ENCODE results near the gene SLIT3. TPM values are rescaled to one million over a fixed set of nuclear protein-coding genes. Genes with fewer than 3 reads are reported as not detected.
"Not testable (repeated sequence)": the region's sequence is repeated elsewhere in the genome, so short reads cannot be mapped to it uniquely, and the experiment has no call there.

SLIT3 gene
- total RNA-seq, 1 donor from 2014 or later = 0.75 TPM

DNA sequence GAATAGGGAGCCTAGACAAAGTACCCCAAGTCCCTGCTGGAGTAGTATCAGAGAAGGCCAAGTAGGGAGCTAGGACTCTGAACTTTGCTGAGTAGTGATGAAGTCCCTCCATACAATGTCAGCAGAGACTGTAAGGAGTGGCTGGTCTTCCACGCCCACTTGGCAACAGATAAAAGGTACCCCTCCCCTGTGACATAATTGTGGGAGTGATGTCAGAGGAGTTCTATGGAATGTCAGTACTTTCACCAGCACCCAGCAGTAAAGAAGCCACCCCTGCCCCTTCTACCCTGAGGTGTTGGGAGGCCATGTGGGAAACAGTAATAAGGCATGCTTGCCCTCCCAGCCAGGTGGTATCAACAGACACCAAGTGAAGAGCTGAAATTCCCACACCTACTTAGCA, 143.9 kb downstream of the SLIT3 start:
- H3K4me3 Mint-ChIP-seq = no peak overlapping the region
- H3K9me3 Mint-ChIP-seq = peaks cover 20% of the 10 kb centered on the region
- H3K27me3 Mint-ChIP-seq = no peaks in the 10 kb centered on the region
- no peak overlapping the region for H3K27ac Mint-ChIP-seq
- H3K36me3 Mint-ChIP-seq (ENCODE audit: low read depth) = no peaks in the 10 kb centered on the region
- intact Hi-C loops (cut with micrococcal nuclease) = no loop called here
- no peak for DNase-seq
- no peaks in the 10 kb centered on the region for H3K4me1 Mint-ChIP-seq

DNA sequence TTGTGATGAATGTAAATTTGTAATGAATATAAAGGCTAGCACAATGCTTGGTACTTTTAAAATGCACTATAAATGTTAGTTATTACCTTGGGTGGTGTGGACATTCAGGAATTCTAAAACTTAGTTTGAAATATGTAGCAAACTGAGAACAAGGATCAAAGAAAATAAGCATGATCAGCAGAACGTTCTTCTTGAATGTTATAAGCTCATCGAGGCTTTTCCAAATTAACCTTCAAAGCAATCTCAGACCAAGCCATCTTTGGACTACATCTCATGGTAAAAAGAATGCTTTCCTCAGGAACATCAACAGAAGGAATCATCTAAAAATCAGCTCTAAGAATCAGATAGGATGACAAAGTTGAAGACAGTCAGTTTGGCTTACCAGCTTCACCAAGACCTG, 146.3 kb downstream of the SLIT3 start:
- no peaks in the 10 kb centered on the region for H3K4me1 Mint-ChIP-seq
- no peak for DNase-seq
- H3K27me3 Mint-ChIP-seq = no peaks in the 10 kb centered on the region
- H3K9me3 Mint-ChIP-seq = peaks cover 13% of the 10 kb centered on the region
- intact Hi-C loops (cut with micrococcal nuclease) = no loop called here
- no peak overlapping the region for H3K27ac Mint-ChIP-seq
- H3K4me3 Mint-ChIP-seq = no peak overlapping the region
- H3K36me3 Mint-ChIP-seq (ENCODE audit: low read depth) = no peaks in the 10 kb centered on the region

DNA sequence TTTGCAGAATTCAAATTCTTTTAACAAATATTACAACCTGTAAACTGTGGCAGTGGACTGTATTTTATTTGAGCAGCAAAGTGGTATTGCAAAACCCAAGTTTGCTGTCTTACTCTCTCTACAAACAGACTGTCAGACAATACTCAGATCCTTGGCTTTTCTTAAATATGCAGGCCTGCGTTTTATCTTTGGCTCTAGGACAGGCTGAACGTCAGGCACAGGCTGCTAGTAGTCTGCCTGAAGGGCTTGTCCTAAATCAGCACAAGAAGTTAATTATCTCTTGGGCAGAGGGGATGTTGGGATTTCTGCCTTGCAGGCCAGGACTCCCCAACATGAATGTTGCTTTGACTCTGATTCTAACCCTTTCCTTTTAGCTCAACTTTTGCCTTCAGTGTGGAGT, 147.5 kb downstream of the SLIT3 start:
- H3K27me3 Mint-ChIP-seq = no peaks in the 10 kb centered on the region
- intact Hi-C loops (cut with micrococcal nuclease) = no loop called here
- H3K36me3 Mint-ChIP-seq (ENCODE audit: low read depth) = no peaks in the 10 kb centered on the region
- peaks cover 6% of the 10 kb centered on the region for H3K9me3 Mint-ChIP-seq
- no peak overlapping the region for H3K27ac Mint-ChIP-seq
- no peaks in the 10 kb centered on the region for H3K4me1 Mint-ChIP-seq
- no peak overlapping the region for H3K4me3 Mint-ChIP-seq
- DNase-seq = no peak

DNA sequence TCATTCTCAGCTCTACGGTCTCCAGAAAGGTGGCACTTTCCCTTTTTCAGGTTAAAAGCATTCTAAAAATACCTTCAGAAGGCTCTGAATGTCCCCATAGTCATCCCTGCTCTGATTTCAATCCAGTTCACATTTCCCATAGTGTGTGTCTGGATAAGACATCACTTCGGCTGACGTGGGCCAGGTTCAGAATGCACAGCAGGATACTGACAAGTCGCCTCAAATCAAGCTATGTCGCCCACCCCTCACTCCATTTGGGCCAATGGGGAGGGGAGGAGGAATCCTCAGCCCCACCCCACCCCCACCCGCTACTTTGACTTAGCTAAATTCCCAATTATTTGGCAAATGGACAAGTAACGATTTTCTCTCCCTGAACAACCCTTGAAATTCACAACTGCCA, 148.0 kb downstream of the SLIT3 start:
- Mint-ChIP-seq H3K36me3 (ENCODE audit: low read depth) (no peaks in the 10 kb centered on the region), H3K9me3 (peaks cover 6% of the 10 kb centered on the region), H3K27ac (no peak overlapping the region), H3K4me1 (no peaks in the 10 kb centered on the region), H3K27me3 (no peaks in the 10 kb centered on the region), H3K4me3 (no peak overlapping the region)
- no peak for DNase-seq
- intact Hi-C loops (cut with micrococcal nuclease) = no loop called here

DNA sequence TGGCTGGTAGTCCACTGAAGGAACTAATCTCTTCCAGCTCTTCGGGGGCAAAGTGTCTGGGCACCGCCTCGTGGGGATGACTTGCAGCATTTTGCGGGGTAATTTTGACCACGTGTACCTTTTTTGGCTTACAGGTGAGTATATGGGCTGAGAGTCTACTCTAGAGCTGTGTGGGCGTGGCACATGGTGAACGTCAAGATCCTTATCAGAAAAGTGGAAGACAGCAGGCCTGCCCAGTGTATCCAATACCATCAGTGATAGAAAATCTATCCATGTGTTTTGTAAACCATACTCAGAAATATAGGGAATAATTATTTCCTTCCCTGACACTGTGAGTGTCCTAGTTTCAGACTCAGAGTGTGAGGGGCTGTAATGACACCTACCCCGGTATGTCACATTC, 148.5 kb downstream of the SLIT3 start:
- intact Hi-C loops (cut with micrococcal nuclease) = no loop called here
- Mint-ChIP-seq H3K4me1 (no peaks in the 10 kb centered on the region), H3K27me3 (no peaks in the 10 kb centered on the region), H3K9me3 (peaks cover 3% of the 10 kb centered on the region), H3K4me3 (no peak overlapping the region), H3K36me3 (ENCODE audit: low read depth) (no peaks in the 10 kb centered on the region), H3K27ac (no peak overlapping the region)
- DNase-seq = no peak

DNA sequence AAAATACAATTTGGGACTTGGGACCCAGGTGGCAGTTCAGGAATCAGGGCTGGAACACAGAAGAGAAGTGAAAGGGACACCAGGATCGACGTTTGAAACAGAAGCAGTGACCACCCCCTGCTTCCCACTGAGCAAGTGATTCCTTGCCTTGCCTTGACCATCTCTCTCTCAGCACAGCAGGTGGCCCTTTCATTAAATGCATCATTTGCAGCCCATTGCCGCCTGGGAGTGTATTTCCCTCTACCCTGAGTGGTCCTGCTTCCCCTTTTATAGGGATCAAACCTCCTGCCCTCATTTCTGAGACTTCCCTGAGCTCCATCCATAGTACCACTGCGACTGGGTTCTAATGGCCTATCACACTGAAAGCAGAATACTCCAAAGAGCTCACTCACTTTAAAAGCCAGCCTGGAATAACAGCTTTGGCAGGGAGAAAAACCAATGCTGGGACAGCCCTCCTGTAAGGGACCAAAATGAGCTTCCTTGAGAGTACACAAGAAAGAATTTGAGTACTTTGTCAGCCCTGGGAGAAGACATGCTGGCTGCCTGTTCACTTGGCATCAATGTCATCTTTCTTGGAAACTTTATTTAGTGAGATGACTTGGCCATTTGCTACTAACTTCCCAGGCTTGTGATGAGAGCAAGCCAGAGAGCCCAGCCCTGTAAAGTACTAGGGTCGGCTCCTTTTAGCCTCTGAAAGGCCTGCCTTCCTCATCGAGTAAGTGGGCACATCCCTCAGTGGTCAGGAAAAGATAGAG, 149.7 kb downstream of the SLIT3 start:
- no peaks in the 10 kb centered on the region for H3K9me3 Mint-ChIP-seq
- H3K4me1 Mint-ChIP-seq = no peaks in the 10 kb centered on the region
- intact Hi-C loops (cut with micrococcal nuclease) = no loop called here
- H3K27me3 Mint-ChIP-seq = no peaks in the 10 kb centered on the region
- H3K36me3 Mint-ChIP-seq (ENCODE audit: low read depth) = no peaks in the 10 kb centered on the region
- no peak for DNase-seq
- H3K4me3 Mint-ChIP-seq = no peak overlapping the region
- no peak overlapping the region for H3K27ac Mint-ChIP-seq

DNA sequence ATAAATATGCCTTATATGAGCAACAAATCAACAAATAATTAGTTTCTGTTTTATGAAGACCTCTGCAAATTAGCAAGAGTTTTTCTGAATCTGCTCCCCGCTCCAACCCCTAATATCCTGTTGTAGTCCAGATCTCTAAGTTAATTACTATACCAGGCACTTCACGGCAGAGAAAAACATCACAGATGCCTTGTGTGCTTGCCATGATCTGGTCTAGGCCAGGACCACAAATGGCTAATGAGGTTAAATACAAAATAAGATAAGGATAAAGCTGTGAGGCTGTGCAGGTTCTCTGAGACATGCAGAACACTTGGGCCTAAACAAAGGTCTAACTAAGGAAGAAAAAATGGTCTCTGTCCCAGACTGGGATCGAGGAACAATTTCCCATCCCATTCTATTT, 150.8 kb downstream of the SLIT3 start:
- H3K4me3 Mint-ChIP-seq = no peak overlapping the region
- no peaks in the 10 kb centered on the region for H3K4me1 Mint-ChIP-seq
- H3K36me3 Mint-ChIP-seq (ENCODE audit: low read depth) = no peaks in the 10 kb centered on the region
- H3K27me3 Mint-ChIP-seq = no peaks in the 10 kb centered on the region
- intact Hi-C loops (cut with micrococcal nuclease) = no loop called here
- no peaks in the 10 kb centered on the region for H3K9me3 Mint-ChIP-seq
- H3K27ac Mint-ChIP-seq = no peak overlapping the region
- DNase-seq = no peak

DNA sequence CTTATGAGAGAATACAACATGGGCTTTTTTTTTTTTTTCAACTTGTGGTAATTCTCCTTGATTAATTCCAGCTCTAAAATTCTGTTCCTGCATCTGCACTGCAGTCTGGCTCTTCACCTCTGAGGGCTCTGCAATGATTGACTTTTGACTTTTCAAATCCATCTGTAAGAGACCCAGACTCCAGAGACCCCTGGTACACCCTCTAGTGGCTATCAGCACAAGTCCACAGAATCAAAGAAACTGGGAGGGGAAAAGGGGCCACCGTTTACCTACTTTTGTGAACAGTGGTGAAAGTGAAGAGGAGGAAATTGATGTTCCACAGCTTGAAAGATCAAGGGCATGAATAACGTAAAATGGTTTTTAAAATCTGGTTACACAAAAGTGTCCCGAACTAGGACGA, 151.6 kb downstream of the SLIT3 start:
- Mint-ChIP-seq H3K27ac (no peak overlapping the region), H3K4me1 (no peaks in the 10 kb centered on the region), H3K4me3 (no peak overlapping the region), H3K36me3 (ENCODE audit: low read depth) (no peaks in the 10 kb centered on the region), H3K9me3 (no peaks in the 10 kb centered on the region), H3K27me3 (no peaks in the 10 kb centered on the region)
- DNase-seq = no peak
- intact Hi-C loops (cut with micrococcal nuclease) = no loop called here

DNA sequence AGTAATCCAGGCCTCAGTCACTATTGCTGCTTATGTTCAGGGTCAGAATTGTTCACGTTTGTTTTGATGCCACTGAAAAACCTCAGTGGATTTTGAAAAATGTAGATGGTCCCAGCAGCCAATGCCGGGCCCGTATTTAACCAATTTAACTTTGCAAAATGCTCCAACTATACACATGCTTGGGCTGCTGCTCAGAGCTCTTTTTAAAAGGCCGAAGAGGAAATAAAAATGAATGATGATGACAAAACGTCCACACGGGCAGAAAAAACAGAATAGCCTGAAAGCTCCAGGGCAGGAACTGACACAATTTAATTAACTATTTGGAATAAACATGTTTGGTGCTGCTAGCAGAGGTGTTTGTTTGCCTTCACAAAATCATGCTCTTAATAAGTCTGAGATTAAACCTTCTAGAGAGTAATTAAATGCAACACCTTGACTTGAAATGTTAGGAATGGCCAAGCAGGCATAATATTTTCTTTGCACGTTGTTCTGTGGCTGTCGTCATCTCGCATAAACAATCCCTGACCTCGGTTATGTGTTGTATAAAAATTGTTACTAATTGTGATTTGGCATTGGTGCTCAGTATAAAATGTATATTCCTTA, 152.7 kb downstream of the SLIT3 start:
- Mint-ChIP-seq H3K9me3 (no peaks in the 10 kb centered on the region), H3K4me3 (no peak overlapping the region), H3K27me3 (no peaks in the 10 kb centered on the region), H3K36me3 (ENCODE audit: low read depth) (no peaks in the 10 kb centered on the region), H3K27ac (no peak overlapping the region), H3K4me1 (no peaks in the 10 kb centered on the region)
- intact Hi-C loops (cut with micrococcal nuclease) = no loop called here
- no peak for DNase-seq

DNA sequence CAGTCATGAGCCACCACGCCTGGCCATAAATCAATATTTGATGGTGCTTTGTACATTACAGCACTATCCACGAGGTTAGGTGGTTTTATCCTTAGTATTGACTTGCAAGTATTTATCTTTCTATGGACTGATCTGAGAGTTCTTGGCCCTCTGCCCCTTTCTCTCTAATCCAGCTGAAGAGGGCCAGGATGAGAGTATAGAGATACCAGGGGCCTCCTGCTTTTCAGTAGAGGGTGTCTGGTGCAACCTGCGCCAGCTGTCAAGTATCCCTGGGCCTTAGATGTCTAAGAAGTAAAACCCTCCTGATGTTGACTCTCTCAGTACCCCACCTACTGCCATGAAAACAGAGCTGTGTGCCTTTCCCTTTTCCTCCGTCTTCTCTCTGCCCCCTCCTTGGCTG, 153.4 kb downstream of the SLIT3 start:
- no peak overlapping the region for H3K27ac Mint-ChIP-seq
- intact Hi-C loops (cut with micrococcal nuclease) = no loop called here

DNA sequence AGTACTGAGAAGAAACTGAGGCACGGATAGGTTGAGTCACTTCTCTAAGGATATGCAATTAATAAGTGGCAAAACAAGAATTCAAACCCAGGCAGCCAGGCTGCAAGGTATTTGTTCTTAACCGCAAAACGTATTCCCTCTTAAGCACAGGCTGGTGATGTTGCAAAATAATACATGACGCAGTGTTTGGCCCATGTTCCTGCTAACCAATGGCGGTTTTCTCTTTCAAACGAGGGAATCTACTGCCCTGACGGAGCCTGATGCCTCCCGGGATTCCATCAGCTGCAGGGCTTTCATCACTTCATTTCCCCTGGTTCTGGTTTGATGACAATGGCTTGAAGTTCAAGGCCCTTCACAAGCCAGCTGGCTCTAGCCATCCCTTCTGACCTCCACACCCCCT, 154.8 kb downstream of the SLIT3 start:
- no peaks in the 10 kb centered on the region for H3K4me1 Mint-ChIP-seq
- no peak overlapping the region for H3K4me3 Mint-ChIP-seq
- H3K27me3 Mint-ChIP-seq = no peaks in the 10 kb centered on the region
- intact Hi-C loops (cut with micrococcal nuclease) = no loop called here
- no peaks in the 10 kb centered on the region for H3K36me3 Mint-ChIP-seq (ENCODE audit: low read depth)
- no peak overlapping the region for H3K27ac Mint-ChIP-seq
- DNase-seq = no peak
- H3K9me3 Mint-ChIP-seq = no peaks in the 10 kb centered on the region

More for the DNA sequence above, 153.4 kb downstream of the SLIT3 start:
- Mint-ChIP-seq H3K36me3 (ENCODE audit: low read depth) (no peaks in the 10 kb centered on the region), H3K4me1 (no peaks in the 10 kb centered on the region), H3K9me3 (no peaks in the 10 kb centered on the region), H3K4me3 (no peak overlapping the region), H3K27me3 (no peaks in the 10 kb centered on the region)
- no peak for DNase-seq

DNA sequence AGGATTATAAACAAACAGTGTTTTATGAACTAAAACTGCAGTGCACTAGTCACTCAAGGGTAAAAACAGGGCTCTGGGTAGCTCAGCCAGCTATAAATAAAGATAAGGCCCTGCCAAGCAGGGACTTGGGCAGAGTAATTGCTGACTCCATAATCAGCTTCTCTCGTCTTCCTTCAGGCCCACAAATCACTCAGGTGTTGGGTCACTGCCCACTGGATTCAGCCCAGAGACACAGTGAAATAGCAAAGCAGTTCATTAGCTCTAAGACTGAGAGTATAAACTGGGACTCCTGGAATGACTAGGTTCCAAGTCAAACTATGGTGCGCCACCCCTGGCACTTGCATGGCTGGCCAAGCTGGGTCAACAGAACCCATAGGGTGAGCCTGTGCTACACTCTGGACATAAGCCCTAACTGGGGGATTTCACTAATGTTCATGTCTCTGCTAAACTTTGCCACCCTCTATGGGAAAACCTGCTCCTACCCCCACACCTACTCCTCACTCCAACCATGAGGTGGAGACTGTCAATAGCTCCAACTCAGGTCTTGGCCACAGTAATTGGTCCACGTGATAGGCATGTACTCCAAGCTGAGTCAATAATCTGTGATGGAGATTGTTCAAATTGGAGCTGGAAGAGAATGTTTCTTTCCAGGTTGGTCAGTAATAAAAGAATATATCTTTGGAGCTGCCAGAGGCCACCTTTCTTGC, 158.5 kb downstream of the SLIT3 start:
- H3K9me3 Mint-ChIP-seq = no peaks in the 10 kb centered on the region
- H3K36me3 Mint-ChIP-seq (ENCODE audit: low read depth) = no peaks in the 10 kb centered on the region
- no peak overlapping the region for H3K4me3 Mint-ChIP-seq
- DNase-seq = no peak
- H3K27me3 Mint-ChIP-seq = no peaks in the 10 kb centered on the region
- intact Hi-C loops (cut with micrococcal nuclease) = no loop called here
- H3K4me1 Mint-ChIP-seq = no peaks in the 10 kb centered on the region
- H3K27ac Mint-ChIP-seq = no peak overlapping the region

DNA sequence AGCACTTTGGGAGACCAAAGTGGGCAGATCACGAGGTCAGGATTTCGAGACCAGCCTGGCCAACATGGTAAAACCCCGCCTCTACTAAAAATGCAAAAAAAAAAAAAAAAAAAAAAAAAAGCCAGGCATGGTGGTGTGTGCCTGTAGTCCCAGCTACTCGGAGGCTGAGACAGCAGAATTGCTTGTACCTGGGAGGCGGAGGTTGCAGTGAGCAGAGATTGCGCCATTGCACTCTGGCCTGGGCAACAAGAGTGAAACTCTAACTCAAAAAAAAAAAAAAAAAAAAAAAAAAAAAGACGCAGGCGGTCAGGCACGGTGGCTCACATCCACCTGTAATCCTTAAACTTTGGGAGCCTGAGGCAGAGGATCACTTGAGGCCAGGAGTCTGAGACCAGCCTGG, 160.7 kb downstream of the SLIT3 start:
- H3K27ac Mint-ChIP-seq; H3K27me3 Mint-ChIP-seq; DNase-seq; H3K36me3 Mint-ChIP-seq (ENCODE audit: low read depth); H3K4me1 Mint-ChIP-seq; intact Hi-C loops (cut with micrococcal nuclease); H3K9me3 Mint-ChIP-seq; H3K4me3 Mint-ChIP-seq: not testable (repeated sequence)

DNA sequence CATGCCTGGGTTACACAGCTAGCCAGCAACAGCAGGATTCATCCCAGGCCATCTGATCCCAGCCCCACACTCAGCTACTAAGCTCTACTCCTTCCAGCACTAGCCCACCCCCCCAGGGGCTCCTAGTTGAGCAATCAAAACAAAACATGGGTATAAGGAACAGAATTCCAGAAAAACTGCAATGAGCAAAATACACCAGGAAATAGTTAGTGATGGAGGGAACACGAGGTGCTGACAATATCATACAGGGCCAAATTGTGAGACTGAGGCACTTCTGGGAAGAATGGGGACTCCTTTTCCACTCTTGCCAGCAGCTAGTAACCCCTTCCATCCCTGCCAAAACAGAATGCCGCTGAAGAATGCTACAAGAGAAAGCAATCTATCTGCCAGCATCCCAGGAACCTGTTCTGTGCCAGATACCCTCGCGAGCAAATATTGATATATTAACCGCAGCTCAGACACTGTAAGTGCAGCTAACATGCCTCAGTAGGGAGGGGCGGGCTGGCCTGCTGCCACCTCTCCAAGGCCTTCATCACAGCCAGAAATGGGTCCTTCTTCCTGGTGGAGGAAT, 161.4 kb downstream of the SLIT3 start:
- Mint-ChIP-seq H3K27me3 (no peaks in the 10 kb centered on the region), H3K9me3 (no peaks in the 10 kb centered on the region), H3K36me3 (ENCODE audit: low read depth) (no peaks in the 10 kb centered on the region), H3K4me3 (no peak overlapping the region), H3K27ac (no peak overlapping the region), H3K4me1 (no peaks in the 10 kb centered on the region)
- intact Hi-C loops (cut with micrococcal nuclease) = no loop called here
- no peak for DNase-seq

Data from activated CD4-positive, alpha-beta T cell treated with anti-CD3 and anti-CD28 coated beads, Interleukin-2, amount 10 ng/mL, durations not matched to agents 24 days and 14 days (primary cell).